OCI-LY7 (cell line): ENCODE measurements around the gene RPL31.

Experiments used
- CTCF ChIP-seq: fragments of 200-600 bp; sonication (generic); conservative IDR thresholded peaks from 2 replicates; pipeline ENCODE4 v1.5.1; 2014; ENCODE audit warnings: mild to moderate bottlenecking, antibody characterized with exemption, low read length, moderate library complexity, mixed read lengths
- EZH2phosphoT487 ChIP-seq: fragments of 200-600 bp; sonication (generic); IDR thresholded peaks from 2 replicates; pipeline ENCODE4 v1.6.1; 2018; ENCODE audit warnings: low read depth, borderline replicate concordance, mild to moderate bottlenecking, mixed run types, antibody characterized with exemption, low read length, moderate library complexity, mixed read lengths

- no peak for TF ChIP-seq CTCF
- TF ChIP-seq EZH2phosphoT487 = no peak
Observed at GRCh38 chr2:100952512-100952911, 49.6 kb upstream of the RPL31 start.
